GM08714 (cell line): ENCODE data around the gene NGEF.

Source experiments
- H3K4me3 ChIP-seq: fragments of 200-500 bp; sonication (Bioruptor generic); 2 replicates; pipeline ENCODE4 v1.5.1; 2014; ENCODE audit warnings: mild to moderate bottlenecking, low read length, inconsistent platforms
- ZNF274 ChIP-seq: IDR thresholded peaks from 2 replicates; pipeline ENCODE4 v1.6.1; 2012; ENCODE audit warnings: mild to moderate bottlenecking, low read depth, low read length

The NGEF gene

GRCh38 chr2:232930059-232930400, 83.0 kb downstream of the NGEF start:
- TF ChIP-seq ZNF274, result no peak
- H3K4me3 ChIP-seq, result no peak overlapping the region

- TF ChIP-seq ZNF274, result no peak
- H3K4me3 ChIP-seq, result no peak overlapping the region
Observed at GRCh38 chr2:232929303-232930058, 83.6 kb downstream of the NGEF start.

- H3K4me3 ChIP-seq, result no peak overlapping the region
- no peak for TF ChIP-seq ZNF274
Observed at GRCh38 chr2:232928551-232929302, 84.3 kb downstream of the NGEF start.

- no peak overlapping the region for H3K4me3 ChIP-seq
- no peak for TF ChIP-seq ZNF274
Observed at GRCh38 chr2:232927793-232928550, 85.1 kb downstream of the NGEF start.

- no peak for TF ChIP-seq ZNF274
- no peak overlapping the region for H3K4me3 ChIP-seq
Observed at GRCh38 chr2:232927032-232927792, 85.8 kb downstream of the NGEF start.

GRCh38 chr2:232926431-232926939, 86.6 kb downstream of the NGEF start:
- no peak overlapping the region for H3K4me3 ChIP-seq
- TF ChIP-seq ZNF274, result no peak

- TF ChIP-seq ZNF274, result no peak
- H3K4me3 ChIP-seq, result no peak overlapping the region
Observed at GRCh38 chr2:232925821-232926156, 87.3 kb downstream of the NGEF start.

GRCh38 chr2:232925153-232925820, 87.8 kb downstream of the NGEF start:
- H3K4me3 ChIP-seq, result no peak overlapping the region
- no peak for TF ChIP-seq ZNF274

- H3K4me3 ChIP-seq, result no peak overlapping the region
- TF ChIP-seq ZNF274, result no peak
Observed at GRCh38 chr2:232924433-232924832, 88.6 kb downstream of the NGEF start.

GRCh38 chr2:232920760-232921159, 92.3 kb downstream of the NGEF start:
- TF ChIP-seq ZNF274, result no peak
- H3K4me3 ChIP-seq, result no peak overlapping the region

GRCh38 chr2:232920055-232920454, 93.0 kb downstream of the NGEF start:
- no peak overlapping the region for H3K4me3 ChIP-seq
- TF ChIP-seq ZNF274, result no peak

- no peak for TF ChIP-seq ZNF274
- no peak overlapping the region for H3K4me3 ChIP-seq
Observed at GRCh38 chr2:232919141-232919540, 93.9 kb downstream of the NGEF start.

GRCh38 chr2:232913903-232914302, 99.2 kb downstream of the NGEF start:
- no peak overlapping the region for H3K4me3 ChIP-seq
- TF ChIP-seq ZNF274, result no peak
